Calu3 (cell line): ENCODE data around the gene HTR5A. TPM values are rescaled to one million over a fixed set of nuclear protein-coding genes. Genes with fewer than 3 reads are reported as not detected.

Experiments used
- BruUV-seq: library from RNA; stranded (reverse); fragments of 400-500 nt; replicated peaks from 2 replicates; lab custom pipeline; 2021; lab: Mats Ljungman, UMichigan
- CTCF ChIA-PET: fragments of 300-600 bp; sonication (Branson Sonifier 250); formaldehyde crosslinking; loops from one replicate; lab custom pipeline; 2022; ENCODE audit warnings: antibody characterized with exemption; lab: Charles Lee
- DNase-seq: peaks from one replicate; pipeline ENCODE4 v3.0.0; 2022
- H3K27ac Mint-ChIP-seq: one replicate; pipeline ENCODE4 v1.8.0; 2022; ENCODE audit warnings: mixed read lengths; ENCODE audit not compliant: unreplicated experiment
- H3K27me3 Mint-ChIP-seq: one replicate; pipeline ENCODE4 v1.8.0; 2022; ENCODE audit warnings: mixed read lengths; ENCODE audit not compliant: unreplicated experiment
- H3K36me3 Mint-ChIP-seq: one replicate; pipeline ENCODE4 v1.8.0; 2022; ENCODE audit warnings: mild to moderate bottlenecking, moderate library complexity, mixed read lengths; ENCODE audit not compliant: insufficient read depth, unreplicated experiment
- H3K4me1 Mint-ChIP-seq: one replicate; pipeline ENCODE4 v1.8.0; 2022; ENCODE audit warnings: mild to moderate bottlenecking, low read depth, mixed read lengths; ENCODE audit not compliant: unreplicated experiment
- H3K4me3 Mint-ChIP-seq: one replicate; pipeline ENCODE4 v1.8.0; 2022; ENCODE audit warnings: mild to moderate bottlenecking, low read depth, moderate library complexity, mixed read lengths; ENCODE audit not compliant: unreplicated experiment
- H3K9me3 Mint-ChIP-seq: one replicate; pipeline ENCODE4 v1.8.0; 2022; ENCODE audit warnings: low read depth, mixed read lengths; ENCODE audit not compliant: unreplicated experiment
- intact Hi-C: fragments of 100-400 bp; cut with micrococcal nuclease; formaldehyde crosslinking; loops from one replicate; pipeline ENCODE4 v1.10.0; 2022; ENCODE audit not compliant: unreplicated experiment
- total RNA-seq: library from RNA; stranded (reverse); gene quantifications from 2 replicates; pipeline ENCODE4 v1.2.3, GENCODE V29; 2022
- TF ChIP-seq, protein P1 (sequence below): fragments of 200-600 bp; IDR thresholded peaks from one replicate; pipeline ENCODE4 v1.8.0; 2022; ENCODE audit warnings: antibody characterized with exemption; ENCODE audit not compliant: unreplicated experiment

Gene HTR5A
- total RNA-seq, 1 experiment from 2014 or later = not detected

- Mint-ChIP-seq H3K36me3 (no peaks in the 10 kb centered on the region), H3K4me3 (no peak overlapping the region), H3K9me3 (no peaks in the 10 kb centered on the region), H3K27ac (no peak overlapping the region), H3K4me1 (no peaks in the 10 kb centered on the region), H3K27me3 (peaks cover 61% of the 10 kb centered on the region)
- TF ChIP-seq, protein P1, sequence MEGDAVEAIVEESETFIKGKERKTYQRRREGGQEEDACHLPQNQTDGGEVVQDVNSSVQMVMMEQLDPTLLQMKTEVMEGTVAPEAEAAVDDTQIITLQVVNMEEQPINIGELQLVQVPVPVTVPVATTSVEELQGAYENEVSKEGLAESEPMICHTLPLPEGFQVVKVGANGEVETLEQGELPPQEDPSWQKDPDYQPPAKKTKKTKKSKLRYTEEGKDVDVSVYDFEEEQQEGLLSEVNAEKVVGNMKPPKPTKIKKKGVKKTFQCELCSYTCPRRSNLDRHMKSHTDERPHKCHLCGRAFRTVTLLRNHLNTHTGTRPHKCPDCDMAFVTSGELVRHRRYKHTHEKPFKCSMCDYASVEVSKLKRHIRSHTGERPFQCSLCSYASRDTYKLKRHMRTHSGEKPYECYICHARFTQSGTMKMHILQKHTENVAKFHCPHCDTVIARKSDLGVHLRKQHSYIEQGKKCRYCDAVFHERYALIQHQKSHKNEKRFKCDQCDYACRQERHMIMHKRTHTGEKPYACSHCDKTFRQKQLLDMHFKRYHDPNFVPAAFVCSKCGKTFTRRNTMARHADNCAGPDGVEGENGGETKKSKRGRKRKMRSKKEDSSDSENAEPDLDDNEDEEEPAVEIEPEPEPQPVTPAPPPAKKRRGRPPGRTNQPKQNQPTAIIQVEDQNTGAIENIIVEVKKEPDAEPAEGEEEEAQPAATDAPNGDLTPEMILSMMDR = no peak
- no TSS peak for BruUV-seq
- intact Hi-C loops = no loop called here
- CTCF ChIA-PET = no interaction called here
- no peak for DNase-seq
Observed at GRCh38 chr7:155051355-155051754, 18.8 kb upstream of the HTR5A start.

- no peaks in the 10 kb centered on the region for H3K9me3 Mint-ChIP-seq
- no peak overlapping the region for H3K4me3 Mint-ChIP-seq
- peaks cover 78% of the 10 kb centered on the region for H3K27me3 Mint-ChIP-seq
- intact Hi-C loops = no loop called here
- CTCF ChIA-PET = no interaction called here
- no peak overlapping the region for H3K27ac Mint-ChIP-seq
- no peaks in the 10 kb centered on the region for H3K36me3 Mint-ChIP-seq
- no peaks in the 10 kb centered on the region for H3K4me1 Mint-ChIP-seq
- TF ChIP-seq, protein P1 = no peak
- no TSS peak for BruUV-seq
- DNase-seq = no peak
Observed at GRCh38 chr7:155053002-155053401, 17.1 kb upstream of the HTR5A start.

DNA sequence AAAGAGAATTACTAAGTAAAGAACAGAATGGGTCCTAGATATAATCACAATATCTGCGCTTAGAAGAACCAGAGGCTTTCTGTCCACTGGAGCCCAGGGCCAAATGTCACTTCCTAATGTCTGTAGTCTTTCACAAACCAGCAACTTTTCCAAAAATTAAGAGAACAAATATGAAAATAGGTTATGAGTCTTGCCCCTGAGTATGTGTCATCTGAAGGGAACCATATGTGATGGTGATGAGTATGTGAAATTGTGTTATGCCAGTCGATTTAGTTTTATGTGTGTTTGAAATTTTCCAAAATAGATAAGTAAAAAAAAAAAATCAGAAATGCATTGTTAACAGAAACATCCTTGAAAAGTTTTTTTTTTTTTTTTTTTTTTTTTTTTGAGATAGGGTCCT lies 15.4 kb upstream of the HTR5A start:
- no peaks in the 10 kb centered on the region for H3K36me3 Mint-ChIP-seq
- H3K4me3 Mint-ChIP-seq = no peak overlapping the region
- DNase-seq = no peak
- H3K4me1 Mint-ChIP-seq = no peaks in the 10 kb centered on the region
- CTCF ChIA-PET = no interaction called here
- no TSS peak for BruUV-seq
- TF ChIP-seq, protein P1 = no peak
- no peaks in the 10 kb centered on the region for H3K9me3 Mint-ChIP-seq
- H3K27ac Mint-ChIP-seq = no peak overlapping the region
- H3K27me3 Mint-ChIP-seq = peaks cover 95% of the 10 kb centered on the region
- intact Hi-C loops = no loop called here

DNA sequence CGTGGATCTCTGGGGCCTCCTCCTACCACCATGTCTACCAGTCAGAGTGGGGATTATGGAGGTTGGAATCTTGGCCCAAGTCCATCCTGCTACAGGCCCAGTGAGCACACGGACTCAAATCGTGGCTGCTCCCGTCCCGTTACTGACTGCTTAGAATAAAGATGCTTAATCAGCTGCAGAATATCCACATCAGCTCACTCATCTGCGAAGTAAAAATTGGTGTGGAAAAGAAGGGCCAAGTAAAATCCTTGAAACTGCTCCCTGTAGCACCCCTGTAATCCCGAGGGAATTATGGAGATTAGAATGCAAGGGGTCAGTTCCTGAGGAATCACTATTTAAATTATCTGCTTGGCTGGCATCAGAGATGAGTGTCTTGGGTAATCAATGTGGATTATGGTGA lies 13.0 kb upstream of the HTR5A start:
- CTCF ChIA-PET = no interaction called here
- BruUV-seq = no TSS peak
- TF ChIP-seq, protein P1 = no peak

More for the DNA sequence above, 13.0 kb upstream of the HTR5A start:
- Mint-ChIP-seq H3K4me1 (no peaks in the 10 kb centered on the region), H3K36me3 (no peaks in the 10 kb centered on the region), H3K27ac (no peak overlapping the region), H3K27me3 (peaks cover 99% of the 10 kb centered on the region), H3K9me3 (no peaks in the 10 kb centered on the region), H3K4me3 (no peak overlapping the region)
- intact Hi-C loops = no loop called here
- DNase-seq = no peak
